Measurements from ENCODE around the gene HMCES.

The HMCES gene

DNA sequence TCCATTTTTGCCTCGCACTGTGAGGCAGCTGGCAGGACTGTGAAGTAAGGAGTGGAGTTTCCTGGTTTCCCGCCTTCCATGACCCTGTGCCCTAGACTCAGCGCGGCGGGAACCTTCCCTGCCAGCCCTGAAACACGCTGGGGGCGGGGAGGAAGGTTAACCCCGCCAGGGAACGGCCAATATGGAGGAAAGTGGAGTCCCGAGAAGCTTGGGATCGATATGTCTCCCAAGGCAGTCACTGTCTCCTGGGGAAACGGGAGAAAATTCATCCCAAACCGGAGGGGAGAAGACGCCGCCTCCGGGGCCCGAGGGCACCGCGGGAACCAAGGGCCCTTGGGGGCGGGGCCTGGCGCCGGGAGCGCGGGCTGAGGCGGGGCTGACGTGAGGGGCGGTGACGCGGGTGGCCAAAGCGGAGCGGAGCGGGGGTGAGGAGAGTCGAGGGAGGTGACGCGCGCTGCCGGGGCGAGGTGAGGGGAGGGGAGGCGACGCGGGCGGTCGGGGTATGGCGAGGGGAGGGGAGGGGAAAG, at the start of gene HMCES:
Gene HMCES, plus strand, starts transcription at position 432 of the 527 bp plus-strand sequence. CDS start 863 bp downstream, outside the sequence.
- peak; percentile 91 for DNase-seq

DNA sequence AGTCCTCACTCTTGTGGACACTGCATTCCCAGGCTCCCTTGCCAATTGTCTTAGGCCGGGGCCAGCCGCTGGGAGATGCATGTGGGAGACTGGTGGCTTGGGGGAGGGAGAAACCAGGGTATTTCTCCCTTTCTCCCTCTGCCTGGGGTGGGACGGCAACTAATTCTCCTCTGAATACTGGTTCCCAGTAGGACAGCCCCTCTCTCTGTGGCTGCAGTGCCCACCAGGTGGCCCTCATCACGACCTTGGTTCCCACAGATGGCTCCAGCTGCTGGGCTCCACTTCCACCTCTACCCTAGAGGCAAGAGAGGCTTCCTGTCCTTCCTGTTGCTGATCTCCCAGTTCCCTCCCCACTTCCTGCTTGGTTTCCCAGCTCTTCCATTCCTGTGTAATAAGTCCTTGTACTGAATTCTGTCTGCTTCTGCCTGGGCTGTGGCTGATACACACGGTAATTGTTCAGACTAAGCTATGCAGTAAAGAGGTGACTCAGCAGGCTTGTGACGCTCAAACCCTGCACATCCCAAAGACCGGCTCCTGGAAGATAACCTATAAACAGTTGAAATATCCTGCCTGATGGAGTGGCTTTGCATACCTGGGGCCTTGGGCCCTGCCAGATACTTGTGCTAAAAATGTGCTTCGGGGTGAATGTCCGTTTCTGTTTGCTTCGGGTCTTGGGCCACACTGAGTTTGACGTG, 49.6 kb upstream of the HMCES start:
- no peak for DNase-seq

DNA sequence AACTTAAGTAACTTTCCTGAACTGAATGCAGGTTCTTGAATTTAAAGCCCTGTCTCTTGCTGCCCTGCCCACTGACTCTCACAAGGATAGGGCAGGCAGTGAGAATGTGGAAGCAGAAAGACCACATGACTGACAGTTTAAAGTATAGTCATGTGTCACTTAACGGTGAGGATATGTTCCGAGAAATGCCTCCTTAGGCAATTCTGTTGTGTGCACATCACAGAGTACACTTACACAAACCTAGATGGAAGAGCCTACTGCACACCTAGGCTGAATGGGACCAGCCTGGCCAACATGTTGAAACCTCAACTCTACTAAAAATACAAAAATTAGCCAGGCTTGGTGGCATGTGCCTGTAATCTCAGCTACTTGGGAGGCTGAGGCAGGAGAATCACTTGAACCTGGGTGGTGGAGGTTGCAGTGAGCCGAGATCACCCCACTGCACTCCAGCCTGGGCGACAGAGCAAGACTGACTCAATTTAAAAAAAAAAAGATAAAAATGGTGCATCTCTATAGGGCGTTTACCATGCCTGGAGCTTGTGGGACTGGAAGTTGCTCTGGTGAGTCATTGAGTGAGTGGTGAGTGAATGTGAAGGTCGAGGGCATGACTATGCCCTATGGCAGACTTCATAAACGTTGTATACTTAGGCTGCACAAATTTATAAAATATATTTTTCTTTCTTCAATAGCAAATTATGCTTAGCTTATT, 48.2 kb upstream of the HMCES start:
- DNase-seq = peak; percentile 62

- DNase-seq = no peak
These were observed 47.1 kb upstream of the HMCES start for GRCh38 chr3:129231331-129232119.

DNA sequence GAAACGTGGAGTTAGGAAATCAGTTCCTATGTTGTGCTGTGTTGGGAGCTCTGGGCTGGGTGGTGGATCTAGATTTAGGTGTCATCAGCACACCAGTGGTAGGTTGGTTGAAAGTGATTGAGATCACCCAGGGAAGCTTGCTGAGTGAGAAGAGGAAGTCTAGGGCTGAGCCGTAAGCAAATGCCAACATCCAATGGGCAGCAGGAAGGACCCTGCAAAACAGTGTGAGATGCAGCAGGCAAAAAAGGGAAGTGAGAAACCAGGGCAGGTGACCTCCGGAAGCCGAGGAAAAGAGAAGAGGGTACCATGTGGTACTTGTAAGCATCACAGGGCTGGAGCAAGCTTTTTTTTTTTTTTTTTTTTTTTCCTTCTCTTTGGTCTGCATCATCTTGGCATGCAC, 45.1 kb upstream of the HMCES start:
- DNase-seq = no peak

GRCh38 chr3:129234441-129234840, 44.2 kb upstream of the HMCES start:
- DNase-seq = no peak

DNA sequence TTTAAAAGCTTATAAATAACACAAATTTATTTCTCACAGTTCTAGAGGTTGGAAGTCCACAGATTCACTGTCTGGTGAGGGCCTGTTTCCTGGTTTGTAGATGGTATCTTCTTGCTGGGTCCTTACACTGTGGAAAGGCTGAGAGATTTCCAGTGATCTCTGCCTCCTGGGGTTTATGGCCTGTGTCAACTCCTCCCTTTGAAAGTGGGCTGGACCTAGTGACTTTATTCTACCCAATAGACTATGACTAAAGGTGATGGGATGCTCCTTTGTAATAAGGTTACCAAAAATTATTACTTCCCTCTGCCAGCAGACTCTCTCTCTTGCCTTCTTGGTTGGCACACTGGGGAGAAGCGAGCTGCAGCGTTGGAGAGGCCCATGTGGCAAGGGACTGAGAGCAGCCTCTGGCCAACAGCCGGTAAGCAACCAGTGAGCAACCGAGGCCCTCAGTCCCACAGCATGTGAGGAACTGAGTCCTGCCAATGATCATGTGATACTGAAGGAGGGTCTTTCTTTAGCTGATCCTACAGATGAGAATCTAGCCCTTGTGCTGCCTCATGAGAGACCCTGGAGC, 43.2 kb upstream of the HMCES start:
- no peak for DNase-seq

GRCh38 chr3:129238945-129239705, 39.5 kb upstream of the HMCES start:
- peak; percentile 45 for DNase-seq

GRCh38 chr3:129239991-129240390, 38.7 kb upstream of the HMCES start:
- DNase-seq = no peak

GRCh38 chr3:129240436-129240835, 38.2 kb upstream of the HMCES start:
- no peak for DNase-seq

GRCh38 chr3:129245141-129245540, 33.5 kb upstream of the HMCES start:
- DNase-seq = no peak

- peak; percentile 79 for DNase-seq
These were observed 32.9 kb upstream of the HMCES start for GRCh38 chr3:129245641-129246306.

GRCh38 chr3:129246636-129247035, 32.0 kb upstream of the HMCES start:
- DNase-seq = no peak

DNA sequence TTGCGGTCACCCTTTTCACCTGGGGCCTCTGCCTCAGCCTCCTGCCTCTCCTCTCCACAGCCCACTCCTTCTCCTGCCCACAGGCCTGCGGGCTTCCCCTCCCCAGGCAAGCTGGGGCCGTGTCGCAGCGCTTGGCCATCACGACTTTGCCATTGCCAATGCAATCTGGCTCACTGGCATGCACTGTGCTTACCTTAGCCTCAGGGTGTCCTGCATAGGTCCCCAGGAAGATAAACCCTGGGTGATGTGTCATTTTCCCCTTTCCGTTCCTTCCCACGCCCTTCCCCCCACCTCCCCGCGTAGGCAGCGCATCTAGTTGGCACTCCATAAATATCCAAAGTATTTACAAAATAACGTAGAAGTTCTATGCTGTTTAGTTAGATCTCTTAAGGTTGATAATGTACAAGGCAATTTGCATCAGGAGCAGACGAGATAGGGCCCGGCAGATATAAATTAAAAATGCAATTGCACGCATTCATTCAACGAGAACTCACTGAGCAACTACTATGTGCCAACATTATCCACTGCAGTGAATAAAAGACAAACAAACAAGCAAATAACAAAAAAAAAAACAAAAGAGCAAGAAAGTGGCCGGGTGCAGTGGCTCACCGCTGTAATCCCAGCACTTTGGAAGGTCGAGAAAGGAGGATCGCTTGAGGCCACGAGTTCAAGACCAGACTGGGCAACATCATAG, 30.2 kb upstream of the HMCES start:
- DNase-seq = no peak

- peak; percentile 86 for DNase-seq
These were observed 29.2 kb upstream of the HMCES start, which contains the start of gene COPG1 for GRCh38 chr3:129249284-129250065. COPG1 (plus strand) TSS chr3:129249606; CDS start chr3:129249710, 104 bp downstream.

DNA sequence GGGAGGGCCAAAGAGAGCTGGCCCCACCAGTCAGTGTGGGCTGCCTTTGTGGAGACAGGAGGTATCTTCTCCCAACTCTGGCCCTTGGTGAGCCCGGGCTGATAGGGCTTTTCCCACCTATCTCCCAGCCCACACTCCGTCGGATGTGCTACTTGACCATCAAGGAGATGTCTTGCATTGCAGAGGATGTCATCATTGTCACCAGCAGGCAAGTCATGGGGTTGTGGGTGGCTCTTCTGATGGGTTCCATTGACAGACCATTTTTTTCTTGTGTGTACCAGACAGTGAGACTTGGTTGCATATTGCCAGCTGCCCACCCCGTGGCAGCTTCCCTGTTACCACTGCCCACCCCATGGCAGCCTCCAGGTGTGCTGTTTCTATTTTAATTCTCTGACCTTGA, 25.9 kb upstream of the HMCES start:
- no peak for DNase-seq

DNA sequence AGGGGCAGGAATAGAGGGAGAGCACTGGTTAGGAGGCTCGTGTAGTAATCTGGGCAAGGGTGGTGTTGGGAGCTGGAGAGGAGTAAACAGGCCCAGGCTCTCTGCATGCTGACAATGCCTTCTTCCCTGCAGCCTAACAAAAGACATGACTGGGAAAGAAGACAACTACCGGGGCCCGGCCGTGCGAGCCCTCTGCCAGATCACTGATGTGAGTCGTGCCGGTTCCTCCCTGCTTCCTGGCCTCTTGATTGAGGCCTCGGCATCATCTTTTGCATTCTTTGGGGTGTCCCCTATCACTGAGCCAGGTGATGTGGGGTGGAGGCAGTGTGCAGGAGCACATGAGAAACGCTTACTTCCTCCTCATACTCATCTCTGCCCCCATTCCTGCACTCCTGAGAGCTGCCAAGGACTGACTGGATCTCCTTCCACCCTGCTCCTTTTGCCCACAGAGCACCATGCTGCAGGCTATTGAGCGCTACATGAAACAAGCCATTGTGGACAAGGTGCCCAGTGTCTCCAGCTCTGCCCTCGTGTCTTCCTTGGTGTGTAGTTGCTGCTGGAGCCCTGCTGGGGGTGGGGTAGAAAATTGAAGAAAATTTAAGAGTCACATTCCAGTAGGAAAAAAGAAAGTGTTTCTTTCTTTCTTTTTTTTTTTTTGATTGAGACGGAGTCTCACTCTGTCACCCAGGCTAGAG, 24.0 kb upstream of the HMCES start:
- no peak for DNase-seq

DNA sequence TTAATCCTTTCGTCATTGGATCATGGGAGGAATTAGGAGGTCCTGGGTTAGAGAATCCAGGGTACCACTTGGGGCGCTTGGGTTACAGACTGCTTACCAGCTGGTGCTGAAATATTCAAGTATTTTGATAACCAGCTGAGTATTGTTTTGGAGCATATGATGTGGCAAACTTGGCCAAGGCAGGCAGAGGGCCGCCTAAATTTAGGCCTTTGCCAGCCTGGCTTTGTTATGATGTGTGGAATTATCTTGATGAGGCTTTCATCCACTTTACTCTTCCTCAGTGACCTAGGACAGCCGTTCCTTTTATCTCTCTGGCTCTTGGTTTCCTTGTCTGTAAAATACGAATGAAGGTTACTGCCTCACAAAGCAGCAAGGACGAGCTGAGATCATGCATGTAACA, 22.4 kb upstream of the HMCES start:
- no peak for DNase-seq

DNA sequence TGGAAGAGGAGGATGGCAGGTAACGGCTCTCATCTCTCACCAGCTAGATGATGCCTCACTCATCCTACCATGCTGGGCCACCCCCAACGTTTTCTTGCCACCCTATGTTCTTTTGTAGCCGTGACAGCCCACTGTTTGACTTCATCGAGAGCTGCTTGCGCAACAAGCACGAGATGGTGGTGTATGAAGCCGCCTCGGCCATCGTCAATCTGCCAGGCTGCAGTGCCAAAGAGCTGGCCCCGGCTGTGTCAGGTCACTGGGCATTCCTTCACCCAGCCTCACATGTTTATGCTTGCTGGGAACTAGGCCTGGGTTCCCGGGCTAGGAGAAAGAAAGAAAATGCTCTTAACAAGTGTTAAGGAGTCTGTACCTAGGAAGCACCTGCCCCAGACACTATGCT, 21.1 kb upstream of the HMCES start:
- DNase-seq = no peak

Measured in stimulated activated CD4-positive, alpha-beta T cell treated with anti-CD3 and anti-CD28 coated beads, Interleukin-1b, Interleukin-23, amount 100 ng/mL, for 48 hours (primary cell).